WTC11 (cell line): ENCODE measurements around the gene GLIPR2. TPM values are rescaled to one million over a fixed set of nuclear protein-coding genes. Genes with fewer than 3 reads are reported as not detected.
A peak's percentile ranks its signal among the peaks of the same experiment; 100 is the strongest.

Experiments used
- CBFB ChIP-seq: sonication (generic); formaldehyde crosslinking; IDR thresholded peaks from 2 replicates; pipeline ENCODE4 v1.8.1; 2022; ENCODE audit warnings: mild to moderate bottlenecking, low read depth, missing genetic modification reagents
- FOXJ3 ChIP-seq: sonication (generic); formaldehyde crosslinking; IDR thresholded peaks from 2 replicates; pipeline ENCODE4 v1.9.0; 2021; ENCODE audit warnings: missing genetic modification reagents, mild to moderate bottlenecking, borderline replicate concordance
- GABPB1 ChIP-seq: sonication (generic); formaldehyde crosslinking; IDR thresholded peaks from 2 replicates; pipeline ENCODE4 v1.8.1; 2023; ENCODE audit warnings: mild to moderate bottlenecking, missing genetic modification reagents
- JUN ChIP-seq: sonication (generic); formaldehyde crosslinking; IDR thresholded peaks from 2 replicates; pipeline ENCODE4 v1.8.0; 2023; ENCODE audit warnings: mild to moderate bottlenecking, missing genetic modification reagents
- NFYB ChIP-seq: sonication (generic); formaldehyde crosslinking; conservative IDR thresholded peaks from 2 replicates; pipeline ENCODE4 v1.8.0; 2022; ENCODE audit warnings: low read depth, missing genetic modification reagents
- NR1H2 ChIP-seq: sonication (generic); formaldehyde crosslinking; IDR thresholded peaks from 2 replicates; pipeline ENCODE4 v1.9.0; 2021; ENCODE audit warnings: mild to moderate bottlenecking, moderate library complexity, missing genetic modification reagents
- RORB ChIP-seq: fragments of 250-450 bp; sonication (Bioruptor Pico); IDR thresholded peaks from 2 replicates; pipeline ENCODE4 v1.9.0; 2021; ENCODE audit warnings: mild to moderate bottlenecking
- SMAD3 ChIP-seq: sonication (generic); formaldehyde crosslinking; IDR thresholded peaks from 2 replicates; pipeline ENCODE4 v1.8.0; 2022; ENCODE audit warnings: missing genetic modification reagents, mild to moderate bottlenecking, borderline replicate concordance
- TEAD4 ChIP-seq: sonication (generic); formaldehyde crosslinking; IDR thresholded peaks from 2 replicates; pipeline ENCODE4 v1.8.0; 2022; ENCODE audit warnings: mild to moderate bottlenecking, missing genetic modification reagents
- ZBTB21 ChIP-seq: sonication (generic); formaldehyde crosslinking; IDR thresholded peaks from 2 replicates; pipeline ENCODE4 v1.8.1; 2023; ENCODE audit warnings: mild to moderate bottlenecking, missing genetic modification reagents, borderline replicate concordance
- ZNF232 ChIP-seq: sonication (generic); formaldehyde crosslinking; IDR thresholded peaks from 2 replicates; pipeline ENCODE4 v1.8.0; 2022; ENCODE audit warnings: mild to moderate bottlenecking, missing genetic modification reagents
- ZNF423 ChIP-seq: fragments of 250-450 bp; sonication (Bioruptor Pico); IDR thresholded peaks from 2 replicates; pipeline ENCODE4 v2.1.2; 2022; ENCODE audit warnings: mild to moderate bottlenecking, moderate library complexity
- total RNA-seq: library from RNA; stranded (reverse); gene quantifications from 3 replicates; pipeline ENCODE4 v1.2.3, GENCODE V29; 2021
- TF ChIP-seq, protein P1 (sequence below): sonication (generic); formaldehyde crosslinking; IDR thresholded peaks from 2 replicates; pipeline ENCODE4 v1.8.1; 2023; ENCODE audit warnings: mild to moderate bottlenecking, missing genetic modification reagents, borderline replicate concordance
- TF ChIP-seq, protein P2 (sequence below): sonication (generic); formaldehyde crosslinking; IDR thresholded peaks from 2 replicates; pipeline ENCODE4 v1.8.0; 2023; ENCODE audit warnings: missing genetic modification reagents
- TF ChIP-seq, protein P3 (sequence below): sonication (generic); formaldehyde crosslinking; IDR thresholded peaks from 2 replicates; pipeline ENCODE4 v1.8.1; 2023; ENCODE audit warnings: mild to moderate bottlenecking, moderate library complexity, missing genetic modification reagents
- TF ChIP-seq, protein P4 (sequence below): sonication (generic); formaldehyde crosslinking; IDR thresholded peaks from 2 replicates; pipeline ENCODE4 v1.8.0; 2023; ENCODE audit warnings: missing genetic modification reagents, mild to moderate bottlenecking, borderline replicate concordance
- TF ChIP-seq, protein P5 (sequence below): sonication (generic); formaldehyde crosslinking; IDR thresholded peaks from 2 replicates; pipeline ENCODE4 v1.8.0; 2022; ENCODE audit warnings: mild to moderate bottlenecking, missing genetic modification reagents
- TF ChIP-seq, protein P6 (sequence below): fragments of 200-600 bp; IDR thresholded peaks from 2 replicates; pipeline ENCODE4 v1.8.0; 2022; ENCODE audit warnings: antibody characterized with exemption
- TF ChIP-seq, protein P7 (sequence below): sonication (generic); formaldehyde crosslinking; IDR thresholded peaks from 2 replicates; pipeline ENCODE4 v1.8.0; 2022; ENCODE audit warnings: missing genetic modification reagents
- TF ChIP-seq, protein P8 (sequence below): fragments of 250-450 bp; sonication (Bioruptor Pico); IDR thresholded peaks from 2 replicates; pipeline ENCODE4 v1.9.0; 2021; ENCODE audit warnings: mild to moderate bottlenecking

Gene GLIPR2
- total RNA-seq, 1 experiment from 2014 or later: 3.7 TPM

DNA sequence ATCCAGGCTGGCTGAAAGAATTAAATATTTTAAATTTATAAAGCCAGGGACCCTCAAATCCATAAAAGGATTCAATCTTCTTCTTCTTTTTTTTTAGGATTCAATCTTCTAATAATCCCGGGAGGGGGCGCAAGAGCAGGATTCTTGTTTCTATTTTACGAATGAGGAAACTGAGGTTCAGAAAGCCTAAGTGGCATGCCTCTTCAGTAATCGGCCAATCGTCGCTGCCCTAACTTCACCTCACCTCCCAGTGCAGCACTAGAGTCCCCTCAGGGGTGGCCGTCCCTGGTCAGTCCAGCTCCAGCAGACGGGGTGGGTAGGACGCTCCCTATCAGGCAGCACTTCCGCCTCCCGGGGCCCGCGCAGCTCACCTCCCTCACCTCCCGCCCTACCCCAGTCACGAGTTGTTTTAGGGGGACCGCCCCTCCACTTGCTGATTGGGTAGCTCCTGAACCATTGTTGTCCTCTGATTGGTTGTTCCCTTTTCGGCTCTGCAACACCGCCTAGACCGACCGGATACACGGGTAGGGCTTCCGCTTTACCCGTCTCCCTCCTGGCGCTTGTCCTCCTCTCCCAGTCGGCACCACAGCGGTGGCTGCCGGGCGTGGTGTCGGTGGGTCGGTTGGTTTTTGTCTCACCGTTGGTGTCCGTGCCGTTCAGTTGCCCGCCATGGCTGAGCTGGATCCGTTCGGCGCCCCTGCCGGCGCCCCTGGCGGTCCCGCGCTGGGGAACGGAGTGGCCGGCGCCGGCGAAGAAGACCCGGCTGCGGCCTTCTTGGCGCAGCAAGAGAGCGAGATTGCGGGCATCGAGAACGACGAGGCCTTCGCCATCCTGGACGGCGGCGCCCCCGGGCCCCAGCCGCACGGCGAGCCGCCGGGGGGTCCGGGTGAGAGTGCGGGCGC lies 54.1 kb downstream of the GLIPR2 start, which contains the start of gene CLTA (continued):
- TF ChIP-seq, protein P1, sequence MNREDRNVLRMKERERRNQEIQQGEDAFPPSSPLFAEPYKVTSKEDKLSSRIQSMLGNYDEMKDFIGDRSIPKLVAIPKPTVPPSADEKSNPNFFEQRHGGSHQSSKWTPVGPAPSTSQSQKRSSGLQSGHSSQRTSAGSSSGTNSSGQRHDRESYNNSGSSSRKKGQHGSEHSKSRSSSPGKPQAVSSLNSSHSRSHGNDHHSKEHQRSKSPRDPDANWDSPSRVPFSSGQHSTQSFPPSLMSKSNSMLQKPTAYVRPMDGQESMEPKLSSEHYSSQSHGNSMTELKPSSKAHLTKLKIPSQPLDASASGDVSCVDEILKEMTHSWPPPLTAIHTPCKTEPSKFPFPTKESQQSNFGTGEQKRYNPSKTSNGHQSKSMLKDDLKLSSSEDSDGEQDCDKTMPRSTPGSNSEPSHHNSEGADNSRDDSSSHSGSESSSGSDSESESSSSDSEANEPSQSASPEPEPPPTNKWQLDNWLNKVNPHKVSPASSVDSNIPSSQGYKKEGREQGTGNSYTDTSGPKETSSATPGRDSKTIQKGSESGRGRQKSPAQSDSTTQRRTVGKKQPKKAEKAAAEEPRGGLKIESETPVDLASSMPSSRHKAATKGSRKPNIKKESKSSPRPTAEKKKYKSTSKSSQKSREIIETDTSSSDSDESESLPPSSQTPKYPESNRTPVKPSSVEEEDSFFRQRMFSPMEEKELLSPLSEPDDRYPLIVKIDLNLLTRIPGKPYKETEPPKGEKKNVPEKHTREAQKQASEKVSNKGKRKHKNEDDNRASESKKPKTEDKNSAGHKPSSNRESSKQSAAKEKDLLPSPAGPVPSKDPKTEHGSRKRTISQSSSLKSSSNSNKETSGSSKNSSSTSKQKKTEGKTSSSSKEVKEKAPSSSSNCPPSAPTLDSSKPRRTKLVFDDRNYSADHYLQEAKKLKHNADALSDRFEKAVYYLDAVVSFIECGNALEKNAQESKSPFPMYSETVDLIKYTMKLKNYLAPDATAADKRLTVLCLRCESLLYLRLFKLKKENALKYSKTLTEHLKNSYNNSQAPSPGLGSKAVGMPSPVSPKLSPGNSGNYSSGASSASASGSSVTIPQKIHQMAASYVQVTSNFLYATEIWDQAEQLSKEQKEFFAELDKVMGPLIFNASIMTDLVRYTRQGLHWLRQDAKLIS (CRISPR knock-in tag): 0 out of 2 replicates have a peak, but pooled peaks have one; percentile 81
- TF ChIP-seq JUN (CRISPR knock-in tag) (peak; percentile 90), NR1H2 (0 out of 2 replicates have a peak, but pooled peaks have one; percentile 29), ZNF232 (CRISPR knock-in tag) (no peak; the same call in none of the 2 replicates), SMAD3 (CRISPR knock-in tag) (no peak), ZBTB21 (CRISPR knock-in tag) (peak; percentile 86), ZNF423 (CRISPR knock-in tag) (0 out of 2 replicates have a peak, but pooled peaks have one; percentile 15), NFYB (CRISPR knock-in tag) (peak; percentile 90), CBFB (CRISPR knock-in tag) (peak; percentile 88; the same call in 1 of the 2 replicates), RORB (CRISPR knock-in tag) (no peak), FOXJ3 (CRISPR knock-in tag) (no peak), TEAD4 (CRISPR knock-in tag) (no peak), GABPB1 (CRISPR knock-in tag) (peak; percentile 48; the same call in 1 of the 2 replicates)
- TF ChIP-seq, protein P2, sequence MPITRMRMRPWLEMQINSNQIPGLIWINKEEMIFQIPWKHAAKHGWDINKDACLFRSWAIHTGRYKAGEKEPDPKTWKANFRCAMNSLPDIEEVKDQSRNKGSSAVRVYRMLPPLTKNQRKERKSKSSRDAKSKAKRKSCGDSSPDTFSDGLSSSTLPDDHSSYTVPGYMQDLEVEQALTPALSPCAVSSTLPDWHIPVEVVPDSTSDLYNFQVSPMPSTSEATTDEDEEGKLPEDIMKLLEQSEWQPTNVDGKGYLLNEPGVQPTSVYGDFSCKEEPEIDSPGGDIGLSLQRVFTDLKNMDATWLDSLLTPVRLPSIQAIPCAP (CRISPR knock-in tag): no peak
- TF ChIP-seq, protein P3, sequence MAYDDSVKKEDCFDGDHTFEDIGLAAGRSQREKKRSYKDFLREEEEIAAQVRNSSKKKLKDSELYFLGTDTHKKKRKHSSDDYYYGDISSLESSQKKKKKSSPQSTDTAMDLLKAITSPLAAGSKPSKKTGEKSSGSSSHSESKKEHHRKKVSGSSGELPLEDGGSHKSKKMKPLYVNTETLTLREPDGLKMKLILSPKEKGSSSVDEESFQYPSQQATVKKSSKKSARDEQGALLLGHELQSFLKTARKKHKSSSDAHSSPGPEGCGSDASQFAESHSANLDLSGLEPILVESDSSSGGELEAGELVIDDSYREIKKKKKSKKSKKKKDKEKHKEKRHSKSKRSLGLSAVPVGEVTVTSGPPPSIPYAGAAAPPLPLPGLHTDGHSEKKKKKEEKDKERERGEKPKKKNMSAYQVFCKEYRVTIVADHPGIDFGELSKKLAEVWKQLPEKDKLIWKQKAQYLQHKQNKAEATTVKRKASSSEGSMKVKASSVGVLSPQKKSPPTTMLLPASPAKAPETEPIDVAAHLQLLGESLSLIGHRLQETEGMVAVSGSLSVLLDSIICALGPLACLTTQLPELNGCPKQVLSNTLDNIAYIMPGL (CRISPR knock-in tag): peak; percentile 23
- TF ChIP-seq, protein P4, sequence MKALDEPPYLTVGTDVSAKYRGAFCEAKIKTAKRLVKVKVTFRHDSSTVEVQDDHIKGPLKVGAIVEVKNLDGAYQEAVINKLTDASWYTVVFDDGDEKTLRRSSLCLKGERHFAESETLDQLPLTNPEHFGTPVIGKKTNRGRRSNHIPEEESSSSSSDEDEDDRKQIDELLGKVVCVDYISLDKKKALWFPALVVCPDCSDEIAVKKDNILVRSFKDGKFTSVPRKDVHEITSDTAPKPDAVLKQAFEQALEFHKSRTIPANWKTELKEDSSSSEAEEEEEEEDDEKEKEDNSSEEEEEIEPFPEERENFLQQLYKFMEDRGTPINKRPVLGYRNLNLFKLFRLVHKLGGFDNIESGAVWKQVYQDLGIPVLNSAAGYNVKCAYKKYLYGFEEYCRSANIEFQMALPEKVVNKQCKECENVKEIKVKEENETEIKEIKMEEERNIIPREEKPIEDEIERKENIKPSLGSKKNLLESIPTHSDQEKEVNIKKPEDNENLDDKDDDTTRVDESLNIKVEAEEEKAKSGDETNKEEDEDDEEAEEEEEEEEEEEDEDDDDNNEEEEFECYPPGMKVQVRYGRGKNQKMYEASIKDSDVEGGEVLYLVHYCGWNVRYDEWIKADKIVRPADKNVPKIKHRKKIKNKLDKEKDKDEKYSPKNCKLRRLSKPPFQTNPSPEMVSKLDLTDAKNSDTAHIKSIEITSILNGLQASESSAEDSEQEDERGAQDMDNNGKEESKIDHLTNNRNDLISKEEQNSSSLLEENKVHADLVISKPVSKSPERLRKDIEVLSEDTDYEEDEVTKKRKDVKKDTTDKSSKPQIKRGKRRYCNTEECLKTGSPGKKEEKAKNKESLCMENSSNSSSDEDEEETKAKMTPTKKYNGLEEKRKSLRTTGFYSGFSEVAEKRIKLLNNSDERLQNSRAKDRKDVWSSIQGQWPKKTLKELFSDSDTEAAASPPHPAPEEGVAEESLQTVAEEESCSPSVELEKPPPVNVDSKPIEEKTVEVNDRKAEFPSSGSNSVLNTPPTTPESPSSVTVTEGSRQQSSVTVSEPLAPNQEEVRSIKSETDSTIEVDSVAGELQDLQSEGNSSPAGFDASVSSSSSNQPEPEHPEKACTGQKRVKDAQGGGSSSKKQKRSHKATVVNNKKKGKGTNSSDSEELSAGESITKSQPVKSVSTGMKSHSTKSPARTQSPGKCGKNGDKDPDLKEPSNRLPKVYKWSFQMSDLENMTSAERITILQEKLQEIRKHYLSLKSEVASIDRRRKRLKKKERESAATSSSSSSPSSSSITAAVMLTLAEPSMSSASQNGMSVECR (CRISPR knock-in tag): peak; percentile 86
- TF ChIP-seq, protein P5, sequence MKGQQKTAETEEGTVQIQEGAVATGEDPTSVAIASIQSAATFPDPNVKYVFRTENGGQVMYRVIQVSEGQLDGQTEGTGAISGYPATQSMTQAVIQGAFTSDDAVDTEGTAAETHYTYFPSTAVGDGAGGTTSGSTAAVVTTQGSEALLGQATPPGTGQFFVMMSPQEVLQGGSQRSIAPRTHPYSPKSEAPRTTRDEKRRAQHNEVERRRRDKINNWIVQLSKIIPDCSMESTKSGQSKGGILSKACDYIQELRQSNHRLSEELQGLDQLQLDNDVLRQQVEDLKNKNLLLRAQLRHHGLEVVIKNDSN: peak; percentile 85
- TF ChIP-seq, protein P6, sequence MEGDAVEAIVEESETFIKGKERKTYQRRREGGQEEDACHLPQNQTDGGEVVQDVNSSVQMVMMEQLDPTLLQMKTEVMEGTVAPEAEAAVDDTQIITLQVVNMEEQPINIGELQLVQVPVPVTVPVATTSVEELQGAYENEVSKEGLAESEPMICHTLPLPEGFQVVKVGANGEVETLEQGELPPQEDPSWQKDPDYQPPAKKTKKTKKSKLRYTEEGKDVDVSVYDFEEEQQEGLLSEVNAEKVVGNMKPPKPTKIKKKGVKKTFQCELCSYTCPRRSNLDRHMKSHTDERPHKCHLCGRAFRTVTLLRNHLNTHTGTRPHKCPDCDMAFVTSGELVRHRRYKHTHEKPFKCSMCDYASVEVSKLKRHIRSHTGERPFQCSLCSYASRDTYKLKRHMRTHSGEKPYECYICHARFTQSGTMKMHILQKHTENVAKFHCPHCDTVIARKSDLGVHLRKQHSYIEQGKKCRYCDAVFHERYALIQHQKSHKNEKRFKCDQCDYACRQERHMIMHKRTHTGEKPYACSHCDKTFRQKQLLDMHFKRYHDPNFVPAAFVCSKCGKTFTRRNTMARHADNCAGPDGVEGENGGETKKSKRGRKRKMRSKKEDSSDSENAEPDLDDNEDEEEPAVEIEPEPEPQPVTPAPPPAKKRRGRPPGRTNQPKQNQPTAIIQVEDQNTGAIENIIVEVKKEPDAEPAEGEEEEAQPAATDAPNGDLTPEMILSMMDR: peak; percentile 22; the same call in 1 of the 2 replicates
- TF ChIP-seq, protein P7, sequence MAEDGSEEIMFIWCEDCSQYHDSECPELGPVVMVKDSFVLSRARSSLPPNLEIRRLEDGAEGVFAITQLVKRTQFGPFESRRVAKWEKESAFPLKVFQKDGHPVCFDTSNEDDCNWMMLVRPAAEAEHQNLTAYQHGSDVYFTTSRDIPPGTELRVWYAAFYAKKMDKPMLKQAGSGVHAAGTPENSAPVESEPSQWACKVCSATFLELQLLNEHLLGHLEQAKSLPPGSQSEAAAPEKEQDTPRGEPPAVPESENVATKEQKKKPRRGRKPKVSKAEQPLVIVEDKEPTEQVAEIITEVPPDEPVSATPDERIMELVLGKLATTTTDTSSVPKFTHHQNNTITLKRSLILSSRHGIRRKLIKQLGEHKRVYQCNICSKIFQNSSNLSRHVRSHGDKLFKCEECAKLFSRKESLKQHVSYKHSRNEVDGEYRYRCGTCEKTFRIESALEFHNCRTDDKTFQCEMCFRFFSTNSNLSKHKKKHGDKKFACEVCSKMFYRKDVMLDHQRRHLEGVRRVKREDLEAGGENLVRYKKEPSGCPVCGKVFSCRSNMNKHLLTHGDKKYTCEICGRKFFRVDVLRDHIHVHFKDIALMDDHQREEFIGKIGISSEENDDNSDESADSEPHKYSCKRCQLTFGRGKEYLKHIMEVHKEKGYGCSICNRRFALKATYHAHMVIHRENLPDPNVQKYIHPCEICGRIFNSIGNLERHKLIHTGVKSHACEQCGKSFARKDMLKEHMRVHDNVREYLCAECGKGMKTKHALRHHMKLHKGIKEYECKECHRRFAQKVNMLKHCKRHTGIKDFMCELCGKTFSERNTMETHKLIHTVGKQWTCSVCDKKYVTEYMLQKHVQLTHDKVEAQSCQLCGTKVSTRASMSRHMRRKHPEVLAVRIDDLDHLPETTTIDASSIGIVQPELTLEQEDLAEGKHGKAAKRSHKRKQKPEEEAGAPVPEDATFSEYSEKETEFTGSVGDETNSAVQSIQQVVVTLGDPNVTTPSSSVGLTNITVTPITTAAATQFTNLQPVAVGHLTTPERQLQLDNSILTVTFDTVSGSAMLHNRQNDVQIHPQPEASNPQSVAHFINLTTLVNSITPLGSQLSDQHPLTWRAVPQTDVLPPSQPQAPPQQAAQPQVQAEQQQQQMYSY (CRISPR knock-in tag): no peak
- TF ChIP-seq, protein P8, sequence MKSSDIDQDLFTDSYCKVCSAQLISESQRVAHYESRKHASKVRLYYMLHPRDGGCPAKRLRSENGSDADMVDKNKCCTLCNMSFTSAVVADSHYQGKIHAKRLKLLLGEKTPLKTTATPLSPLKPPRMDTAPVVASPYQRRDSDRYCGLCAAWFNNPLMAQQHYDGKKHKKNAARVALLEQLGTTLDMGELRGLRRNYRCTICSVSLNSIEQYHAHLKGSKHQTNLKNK: no peak
